ENCODE measurements around the gene SETBP1. TPM values are rescaled to one million over a fixed set of nuclear protein-coding genes. Genes with fewer than 3 reads are reported as not detected.

SETBP1 gene
- total RNA-seq, 4 donors from 2014 or later = 3.3 to 86.6 (median 16.3) TPM

GRCh38 chr18:45102863-45103262 lies 422.2 kb downstream of the SETBP1 start:
- peaks cover 0 to 27% (median 0%) of the 10 kb centered on the region in 4 donors for H3K4me1 ChIP-seq
- TF ChIP-seq POLR2A (IDR thresholded peaks at IDR 0.05) (no peak), CTCF (IDR thresholded peaks at IDR 0.05) (no peak)
- peak in 1 of 3 donors; percentile 28 for DNase-seq
- H3K9me3 ChIP-seq = no peaks in the 10 kb centered on the region
- H3K4me3 ChIP-seq = no peak overlapping the region
- H3K36me3 ChIP-seq = no peaks in the 10 kb centered on the region
- peak overlapping the region in 2 of 4 donors; percentile 66 to 79 for H3K27ac ChIP-seq
- no peaks in the 10 kb centered on the region for H3K27me3 ChIP-seq

GRCh38 chr18:45103319-45104048 lies 422.8 kb downstream of the SETBP1 start:
- Histone ChIP-seq H3K4me3 (no peak overlapping the region), H3K36me3 (no peaks in the 10 kb centered on the region), H3K27ac (peak overlapping the region in 2 of 4 donors; percentile 66 to 79), H3K4me1 (peaks cover 0 to 27% (median 0%) of the 10 kb centered on the region in 4 donors), H3K27me3 (no peaks in the 10 kb centered on the region), H3K9me3 (no peaks in the 10 kb centered on the region)
- DNase-seq = peak in 2 of 3 donors; percentile 65 to 69
- no peak for TF ChIP-seq POLR2A (IDR thresholded peaks at IDR 0.05)
- no peak for TF ChIP-seq CTCF (IDR thresholded peaks at IDR 0.05)

GRCh38 chr18:45104049-45104395 lies 423.3 kb downstream of the SETBP1 start:
- Histone ChIP-seq H3K4me1 (peaks cover 0 to 27% (median 0%) of the 10 kb centered on the region in 4 donors), H3K4me3 (no peak overlapping the region), H3K36me3 (no peaks in the 10 kb centered on the region), H3K9me3 (no peaks in the 10 kb centered on the region), H3K27ac (peak overlapping the region in 2 of 4 donors; percentile 66 to 79), H3K27me3 (no peaks in the 10 kb centered on the region)
- DNase-seq = no peak
- TF ChIP-seq POLR2A (IDR thresholded peaks at IDR 0.05) = no peak

- TF ChIP-seq POLR2A (IDR thresholded peaks at IDR 0.05) (no peak), CTCF (IDR thresholded peaks at IDR 0.05) (no peak)
- Histone ChIP-seq H3K9me3 (no peaks in the 10 kb centered on the region), H3K27me3 (no peaks in the 10 kb centered on the region), H3K4me3 (no peak overlapping the region), H3K27ac (peak overlapping the region in 2 of 4 donors; percentile 66 to 79), H3K4me1 (peaks cover 0 to 27% (median 0%) of the 10 kb centered on the region in 4 donors), H3K36me3 (no peaks in the 10 kb centered on the region)
- DNase-seq = peak in 2 of 3 donors; percentile 78 to 79
Observed at GRCh38 chr18:45106331-45106774, 425.7 kb downstream of the SETBP1 start.

GRCh38 chr18:45107425-45107824 lies 426.7 kb downstream of the SETBP1 start:
- Histone ChIP-seq H3K4me3 (no peak overlapping the region), H3K9me3 (no peaks in the 10 kb centered on the region), H3K27ac (no peak overlapping the region), H3K4me1 (peaks cover 0 to 27% (median 0%) of the 10 kb centered on the region in 4 donors), H3K27me3 (no peaks in the 10 kb centered on the region), H3K36me3 (no peaks in the 10 kb centered on the region)
- DNase-seq = no peak
- no peak for TF ChIP-seq CTCF (IDR thresholded peaks at IDR 0.05)
- TF ChIP-seq POLR2A (IDR thresholded peaks at IDR 0.05) = no peak

GRCh38 chr18:45108754-45109153 lies 428.1 kb downstream of the SETBP1 start:
- H3K36me3 ChIP-seq = no peaks in the 10 kb centered on the region
- no peak overlapping the region for H3K4me3 ChIP-seq
- H3K27ac ChIP-seq = no peak overlapping the region
- no peaks in the 10 kb centered on the region for H3K9me3 ChIP-seq
- TF ChIP-seq CTCF (IDR thresholded peaks at IDR 0.05) = no peak
- TF ChIP-seq POLR2A (IDR thresholded peaks at IDR 0.05) = no peak
- no peak for DNase-seq
- H3K27me3 ChIP-seq = no peaks in the 10 kb centered on the region
- H3K4me1 ChIP-seq = peaks cover 0 to 27% (median 0%) of the 10 kb centered on the region in 4 donors
